HEK293 (cell line): ENCODE results near the gene LMCD1.

Experiments used
- CTCF ChIP-seq: fragments of 450-650 bp; formaldehyde crosslinking; IDR thresholded peaks from 2 replicates; pipeline ENCODE4 v1.5.1; 2016; ENCODE audit warnings: missing biosample characterization, missing genetic modification characterization
- RBAK ChIP-seq: fragments of 450-650 bp; formaldehyde crosslinking; IDR thresholded peaks from 2 replicates; pipeline ENCODE4 v1.5.1; 2016; ENCODE audit warnings: missing biosample characterization, missing genetic modification characterization
- WT1 ChIP-seq: fragments of 450-650 bp; formaldehyde crosslinking; IDR thresholded peaks from 2 replicates; pipeline ENCODE4 v1.5.1; 2016; ENCODE audit warnings: missing biosample characterization, missing genetic modification characterization
- YY1 ChIP-seq: fragments of 450-650 bp; formaldehyde crosslinking; IDR thresholded peaks from 2 replicates; pipeline ENCODE4 v1.5.1; 2018; ENCODE audit warnings: missing biosample characterization, missing genetic modification characterization
- ZNF335 ChIP-seq: fragments of 450-650 bp; formaldehyde crosslinking; conservative IDR thresholded peaks from 2 replicates; pipeline ENCODE4 v1.5.1; 2016; ENCODE audit warnings: missing biosample characterization, missing genetic modification characterization
- ZNF660 ChIP-seq: fragments of 450-650 bp; IDR thresholded peaks from 2 replicates; pipeline ENCODE4 v1.5.1; 2018; ENCODE audit warnings: missing biosample characterization, mild to moderate bottlenecking, missing genetic modification characterization

GRCh38 chr3:8597219-8597853 lies 95.7 kb downstream of the LMCD1 start:
- TF ChIP-seq YY1 (tag by site-specific recombination) (no peak), CTCF (no peak), RBAK (tag by site-specific recombination) (no peak), ZNF335 (tag by site-specific recombination) (no peak), ZNF660 (tag by site-specific recombination) (no peak), WT1 (no peak)
